Muscle layer of colon (tissue), 2 donors: Measurements from ENCODE around the gene PPDPF.

Experiments
- H3K27ac ChIP-seq: one replicate; pipeline ENCODE4 v1.7.0; 2013; ENCODE audit warnings: low read depth, mild to moderate bottlenecking, low read length, moderate library complexity
- H3K27me3 ChIP-seq, 2 donors: one replicate each; pipeline ENCODE4 v1.7.0; 2013; ENCODE audit warnings: low read length in 2 of 2, mild to moderate bottlenecking in 2 of 2; ENCODE audit not compliant: insufficient read depth in 2 of 2, control insufficient read depth in 1 of 2
- H3K36me3 ChIP-seq: one replicate; pipeline ENCODE4 v1.7.0; 2013; ENCODE audit warnings: mild to moderate bottlenecking, low read length; ENCODE audit not compliant: insufficient read depth
- H3K4me1 ChIP-seq: one replicate; pipeline ENCODE4 v1.7.0; 2013; ENCODE audit warnings: mild to moderate bottlenecking, low read length; ENCODE audit not compliant: insufficient read depth
- H3K4me3 ChIP-seq, 2 donors: one replicate each; pipeline ENCODE4 v1.7.0; 2013; ENCODE audit warnings: low read length in 2 of 2, low read depth in 1 of 2, mild to moderate bottlenecking in 1 of 2, moderate library complexity in 1 of 2
- H3K9ac ChIP-seq: one replicate; pipeline ENCODE4 v1.7.0; 2013; ENCODE audit warnings: low read length
- H3K9me3 ChIP-seq: one replicate; pipeline ENCODE4 v1.7.0; 2013; ENCODE audit warnings: mild to moderate bottlenecking, low read length
- donor health status: abdominal sarcoma.
- donor health status: Adenocarcinoma of cecum.

Gene PPDPF

DNA sequence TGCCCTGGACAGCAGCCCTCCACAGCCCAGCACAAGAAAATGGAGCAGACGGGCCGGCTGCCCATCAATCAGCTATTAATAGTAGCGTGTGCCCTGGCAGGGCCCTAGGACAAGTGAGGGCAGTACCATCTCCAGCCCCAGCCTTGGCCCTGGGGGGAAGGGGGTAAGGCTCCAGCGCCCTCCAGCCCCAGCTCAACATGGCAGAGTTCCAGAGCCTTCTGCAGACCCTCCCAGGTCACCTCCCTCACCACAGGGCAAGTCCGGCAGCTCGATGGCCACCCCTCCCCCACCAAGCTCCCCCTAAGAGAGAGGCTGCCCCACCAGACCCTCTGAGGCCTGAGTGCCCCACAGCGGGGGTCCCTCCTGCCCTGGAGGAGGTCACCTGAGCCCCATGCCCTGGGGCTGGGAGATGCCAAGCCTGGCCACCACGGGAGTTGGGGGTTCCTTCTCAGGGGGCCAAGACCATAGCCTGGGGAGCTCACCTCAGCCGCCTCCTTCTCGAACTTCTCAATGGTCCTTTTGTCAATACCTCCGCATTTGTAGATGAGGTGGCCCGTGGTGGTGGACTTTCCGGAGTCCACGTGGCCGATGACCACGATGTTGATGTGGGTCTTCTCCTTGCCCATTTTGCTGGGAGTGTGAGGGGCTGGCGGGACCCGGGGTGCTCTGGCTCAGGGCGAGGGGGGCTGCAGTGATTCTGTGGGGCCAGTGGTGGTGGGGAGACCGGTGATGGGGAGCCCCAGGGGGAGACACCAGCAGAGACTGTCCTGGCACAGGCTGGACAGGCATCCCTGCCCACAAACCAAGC, 23.2 kb upstream of the PPDPF start:
- Histone ChIP-seq H3K27ac (no peak overlapping the region), H3K27me3 (peaks cover 9 to 58% of the 10 kb centered on the region in 2 donors)

GRCh38 chr20:63497946-63498935, 22.3 kb upstream of the PPDPF start:
- Histone ChIP-seq H3K27ac (no peak overlapping the region), H3K4me3 (no peak overlapping the region), H3K4me1 (no peaks in the 10 kb centered on the region), H3K9me3 (no peaks in the 10 kb centered on the region), H3K36me3 (no peaks in the 10 kb centered on the region), H3K27me3 (peaks cover 9 to 65% of the 10 kb centered on the region in 2 donors), H3K9ac (no peak overlapping the region)

More for the DNA sequence above, 23.2 kb upstream of the PPDPF start:
- H3K4me1 ChIP-seq = no peaks in the 10 kb centered on the region
- no peak overlapping the region for H3K9ac ChIP-seq
- no peaks in the 10 kb centered on the region for H3K9me3 ChIP-seq
- H3K4me3 ChIP-seq = no peak overlapping the region
- no peaks in the 10 kb centered on the region for H3K36me3 ChIP-seq

- H3K36me3 ChIP-seq = no peaks in the 10 kb centered on the region
- H3K4me1 ChIP-seq = no peaks in the 10 kb centered on the region
- H3K27ac ChIP-seq = no peak within 1 kb of the TSS
- H3K4me3 ChIP-seq = no peak within 1 kb of the TSS
- H3K9me3 ChIP-seq = no peaks in the 10 kb centered on the region
- no peak within 1 kb of the TSS for H3K9ac ChIP-seq
- H3K27me3 ChIP-seq = peaks cover 9 to 61% of the 10 kb centered on the region in 2 donors
These were observed 21.6 kb upstream of the PPDPF start, which contains the start of gene EEF1A2 for GRCh38 chr20:63498960-63499337. TSS of gene EEF1A2 (minus strand) at chr20:63499083. CDS start at chr20:63497763, 1,320 bp downstream.

DNA sequence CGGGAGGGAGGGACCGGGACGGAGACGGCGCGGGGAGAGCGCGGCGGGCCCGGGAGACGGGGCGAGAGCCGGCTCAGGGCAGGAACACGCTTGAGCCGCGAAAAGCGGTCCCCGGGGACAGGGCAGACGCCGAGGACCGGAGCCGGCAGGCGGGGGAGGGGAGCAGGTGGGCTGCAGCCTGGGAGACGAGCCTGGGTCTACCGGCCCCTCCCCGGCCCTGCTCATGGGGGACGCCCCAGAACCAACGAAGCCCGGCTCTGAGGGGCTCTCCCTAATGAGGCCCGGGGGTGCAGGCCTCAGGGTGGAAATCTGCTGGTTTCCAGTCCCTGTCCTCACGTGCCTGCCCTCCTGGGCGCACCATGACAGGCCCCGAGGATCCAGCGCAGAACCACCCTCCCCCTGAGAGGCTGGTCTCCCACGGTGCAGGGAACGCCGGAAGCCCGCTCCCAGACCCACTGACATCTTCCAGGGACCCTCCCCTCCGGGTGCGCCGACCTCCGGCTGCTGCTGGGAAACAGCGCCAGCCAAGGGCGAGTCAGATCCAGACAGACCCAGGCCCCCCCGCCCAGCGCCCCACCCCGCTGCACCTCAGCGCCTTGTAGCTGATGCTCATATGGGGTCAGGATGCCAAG, 21.1 kb upstream of the PPDPF start:
- Histone ChIP-seq H3K36me3 (no peaks in the 10 kb centered on the region), H3K27ac (no peak overlapping the region), H3K9me3 (no peaks in the 10 kb centered on the region), H3K4me1 (no peaks in the 10 kb centered on the region), H3K27me3 (peaks cover 9 to 61% of the 10 kb centered on the region in 2 donors), H3K9ac (no peak overlapping the region), H3K4me3 (no peak overlapping the region)

- no peak overlapping the region for H3K9ac ChIP-seq
- no peaks in the 10 kb centered on the region for H3K36me3 ChIP-seq
- H3K4me1 ChIP-seq = no peaks in the 10 kb centered on the region
- no peak overlapping the region for H3K4me3 ChIP-seq
- peaks cover 9 to 57% of the 10 kb centered on the region in 2 donors for H3K27me3 ChIP-seq
- H3K27ac ChIP-seq = no peak overlapping the region
- H3K9me3 ChIP-seq = no peaks in the 10 kb centered on the region
These were observed 20.2 kb upstream of the PPDPF start for GRCh38 chr20:63500151-63500901.

GRCh38 chr20:63500902-63501817, 19.4 kb upstream of the PPDPF start:
- Histone ChIP-seq H3K27ac (no peak overlapping the region), H3K9me3 (no peaks in the 10 kb centered on the region), H3K4me1 (no peaks in the 10 kb centered on the region), H3K4me3 (no peak overlapping the region), H3K36me3 (no peaks in the 10 kb centered on the region), H3K27me3 (peaks cover 9 to 49% of the 10 kb centered on the region in 2 donors), H3K9ac (no peak overlapping the region)

DNA sequence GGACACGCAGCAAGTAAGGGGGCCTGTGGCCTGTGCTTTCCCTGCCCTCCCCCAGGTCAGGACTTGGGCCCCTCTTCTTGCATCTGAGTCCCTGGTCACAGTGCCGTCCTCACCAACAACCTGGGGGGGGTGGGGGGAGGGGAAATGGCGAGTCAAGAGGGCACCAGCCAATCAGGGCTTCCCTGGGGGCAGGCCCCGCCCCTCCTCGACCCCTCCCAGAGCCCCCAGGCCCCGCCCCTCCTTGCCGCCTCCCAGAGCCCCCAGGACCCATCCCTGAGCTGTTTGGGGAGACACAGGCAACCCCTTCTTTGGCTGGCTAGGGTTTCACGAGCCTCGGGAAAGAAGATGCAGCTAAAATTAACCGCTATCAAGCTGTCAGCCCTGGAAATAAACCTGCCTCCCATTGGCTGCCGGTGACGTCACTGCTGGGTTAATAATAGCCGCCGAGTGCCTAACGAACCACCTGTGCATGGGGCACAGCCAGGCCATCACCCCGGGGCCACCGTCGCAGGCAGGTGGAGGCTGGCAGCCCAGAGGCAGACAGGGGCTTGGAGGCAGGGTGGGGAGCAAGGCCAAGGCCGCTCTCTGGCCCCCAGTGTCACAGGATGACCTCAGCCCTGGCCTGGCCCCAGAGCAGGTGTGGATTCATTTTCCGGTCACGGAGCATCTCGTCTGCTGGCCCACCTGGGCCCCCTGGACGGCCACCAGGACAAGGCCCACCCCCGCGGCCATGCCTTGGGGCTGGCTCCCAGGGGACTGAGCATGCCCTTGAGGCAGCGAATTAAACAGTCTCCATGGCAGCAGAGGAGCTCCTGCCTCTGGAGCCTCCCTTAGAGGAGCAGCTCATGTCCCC, 18.5 kb upstream of the PPDPF start:
- Histone ChIP-seq H3K27me3 (peaks cover 9 to 43% of the 10 kb centered on the region in 2 donors), H3K4me3 (no peak overlapping the region), H3K9me3 (no peaks in the 10 kb centered on the region), H3K36me3 (no peaks in the 10 kb centered on the region), H3K27ac (no peak overlapping the region), H3K9ac (no peak overlapping the region), H3K4me1 (no peaks in the 10 kb centered on the region)

DNA sequence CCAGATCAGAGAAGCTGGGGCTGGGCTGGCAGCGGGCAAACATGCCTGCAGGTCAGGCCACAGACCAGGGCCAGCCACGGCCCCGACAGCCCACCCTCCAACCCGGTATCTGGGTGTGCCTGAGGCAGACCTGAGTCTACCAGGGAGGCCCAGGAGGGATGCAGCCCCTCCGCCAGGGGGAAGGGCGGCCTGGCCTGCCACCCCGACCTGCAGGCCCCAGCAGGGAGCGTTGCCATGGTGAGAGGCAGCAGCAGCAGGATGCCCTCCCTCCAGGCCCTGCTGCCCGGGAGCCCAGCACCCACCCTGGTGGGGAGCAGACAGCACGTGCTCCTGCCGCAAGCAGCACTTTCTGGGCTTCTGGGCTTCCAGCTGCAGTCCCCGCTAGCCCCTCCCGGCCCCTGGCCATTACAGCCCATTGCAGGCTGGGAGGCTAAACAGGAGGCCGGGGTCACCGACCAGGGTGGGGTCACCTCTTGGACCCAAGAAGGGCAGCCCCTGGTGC, 17.8 kb upstream of the PPDPF start:
- Histone ChIP-seq H3K27ac (no peak overlapping the region), H3K4me1 (no peaks in the 10 kb centered on the region), H3K27me3 (peaks cover 4 to 36% of the 10 kb centered on the region in 2 donors), H3K9ac (no peak overlapping the region), H3K4me3 (no peak overlapping the region), H3K36me3 (no peaks in the 10 kb centered on the region), H3K9me3 (no peaks in the 10 kb centered on the region)

DNA sequence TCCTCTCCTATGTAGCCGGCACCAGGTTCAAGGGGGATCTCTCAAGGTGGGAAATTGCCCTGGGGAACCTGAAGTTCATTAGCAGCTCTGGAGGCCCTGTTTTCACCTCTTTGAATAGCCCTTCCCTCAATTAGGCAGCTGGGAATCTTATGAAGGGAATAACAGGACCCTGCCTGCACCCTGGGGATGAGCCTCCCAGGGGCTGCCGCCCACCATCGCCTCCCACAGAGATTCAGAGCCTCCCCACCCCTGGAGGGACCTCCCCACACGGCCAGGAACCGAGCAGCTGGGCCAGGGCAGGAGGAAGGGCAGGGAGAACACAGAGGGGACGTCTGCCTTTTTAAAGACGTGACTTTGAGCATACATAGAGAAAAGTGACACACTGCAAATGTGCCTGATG, 17.0 kb upstream of the PPDPF start:
- Histone ChIP-seq H3K9me3 (no peaks in the 10 kb centered on the region), H3K36me3 (no peaks in the 10 kb centered on the region), H3K4me1 (no peaks in the 10 kb centered on the region), H3K27me3 (peaks cover 0 to 28% of the 10 kb centered on the region in 2 donors), H3K27ac (no peak overlapping the region), H3K9ac (no peak overlapping the region), H3K4me3 (no peak overlapping the region)
